Coronary artery (tissue), 2 donors: ENCODE results near the gene PXDN.

Experiments
- DNase-seq: peaks from one replicate; pipeline ENCODE4 v3.0.0-alpha.2; 2017; ENCODE audit warnings: low spot score
- H3K27ac ChIP-seq, 2 donors: fragments of 200-600 bp; sonication (generic); one replicate each; pipeline ENCODE4 v1.5.1; 2016 to 2019
- H3K4me3 ChIP-seq: fragments of 200-600 bp; sonication (generic); 2 replicates; pipeline ENCODE4 v1.5.1; 2016; ENCODE audit warnings: mild to moderate bottlenecking, moderate library complexity
- CTCF ChIP-seq: fragments of 200-600 bp; sonication (generic); IDR thresholded peaks from one replicate; pipeline ENCODE4 v1.5.1; 2019; ENCODE audit warnings: antibody characterized with exemption

Gene PXDN

GRCh38 chr2:1748176-1748740 lies 3.9 kb upstream of the PXDN start:
- Histone ChIP-seq H3K27ac (no peak overlapping the region), H3K4me3 (no peak overlapping the region)
- no peak for TF ChIP-seq CTCF
- peak; percentile 56 for DNase-seq

GRCh38 chr2:1747065-1747941 lies 3.0 kb upstream of the PXDN start:
- TF ChIP-seq CTCF = no peak
- no peak overlapping the region for H3K27ac ChIP-seq
- no peak overlapping the region for H3K4me3 ChIP-seq
- peak; percentile 67 for DNase-seq

GRCh38 chr2:1746174-1747064 lies 2.1 kb upstream of the PXDN start:
- Histone ChIP-seq H3K27ac (no peak overlapping the region), H3K4me3 (no peak overlapping the region)
- no peak for TF ChIP-seq CTCF
- peak; percentile 64 for DNase-seq

- peak; percentile 62 for DNase-seq
- TF ChIP-seq CTCF = no peak
- peak overlapping the region; percentile 97 for H3K4me3 ChIP-seq
- peak overlapping the region; percentile 87 to 99 for H3K27ac ChIP-seq
Observed at GRCh38 chr2:1745171-1746023, 1.1 kb upstream of the PXDN start.

- TF ChIP-seq CTCF = no peak
- Histone ChIP-seq H3K27ac (peak overlapping the region; percentile 87 to 99), H3K4me3 (peak overlapping the region; percentile 97)
- DNase-seq = peak; percentile 77
Observed at GRCh38 chr2:1744151-1744445, 217 bp downstream of the PXDN start.

GRCh38 chr2:1743396-1744150 lies 742 bp downstream of the PXDN start:
- no peak for TF ChIP-seq CTCF
- Histone ChIP-seq H3K27ac (peak overlapping the region; percentile 87 to 99), H3K4me3 (peak overlapping the region; percentile 97)
- DNase-seq = no peak
